ENCODE data around the gene NLGN1. TPM values are rescaled to one million over a fixed set of nuclear protein-coding genes. Genes with fewer than 3 reads are reported as not detected.
"Not testable (repeated sequence)": the region's sequence is repeated elsewhere in the genome, so short reads cannot be mapped to it uniquely, and the experiment has no call there.

The NLGN1 gene
- total and polyA plus RNA-seq, 2 experiments from 2014 or later = 5.1 to 11.2 TPM

DNA sequence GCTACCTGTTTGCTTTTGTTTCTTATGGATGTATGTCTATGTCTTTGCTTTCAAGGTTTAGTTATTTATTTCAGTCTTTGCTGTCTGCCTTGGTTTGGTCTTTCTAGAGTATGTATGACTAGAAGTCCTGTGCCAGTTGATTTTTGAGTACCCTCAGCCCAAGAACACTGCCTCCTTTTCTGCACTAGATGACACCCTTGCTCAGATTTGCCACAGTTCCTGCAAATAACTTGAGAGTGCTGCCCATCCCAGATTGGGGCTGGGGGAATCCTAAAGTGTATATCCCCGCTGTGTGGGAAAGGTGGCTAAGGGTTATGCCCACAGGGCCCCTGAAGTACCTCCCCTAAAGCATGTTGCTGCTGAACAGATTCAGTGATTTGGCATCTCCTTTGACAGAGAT, 32.0 kb downstream of the NLGN1 start:
- Histone ChIP-seq H4K20me1 (ENCODE audit: insufficient read depth, poor library complexity, severe bottlenecking) (no peaks in the 10 kb centered on the region), H3K27ac (no peak overlapping the region), H3K79me2 (no peaks in the 10 kb centered on the region), H3K36me3 (replicated peaks; ENCODE audit: insufficient read depth, low read depth) (no peaks in the 10 kb centered on the region), H3K4me1 (ENCODE audit: insufficient read depth) (no peaks in the 10 kb centered on the region), H2AFZ (no peak overlapping the region), H3K9me2 (replicated peaks; ENCODE audit: insufficient read depth) (no peaks in the 10 kb centered on the region), H3K27me3 (no peaks in the 10 kb centered on the region), H3K4me2 (no peak overlapping the region), H3K4me3 (no peak overlapping the region), H3K9me3 (ENCODE audit: low read depth) (peaks cover 19% of the 10 kb centered on the region)
- 86% methylated on average over 1 of the region's 1 CpG for WGBS (ENCODE audit: low lambda C conversion rate, missing lambda C conversion rate)
- DNase-seq (ENCODE audit: low spot score) = no peak
- TF ChIP-seq EZH2phosphoT487 (IDR thresholded peaks at IDR 0.05; ENCODE audit: low read depth, severe bottlenecking, unreplicated experiment) (no peak), EZH2 (IDR thresholded peaks at IDR 0.05; ENCODE audit: borderline replicate concordance) (no peak)
- TF ChIP-seq, protein P1, sequence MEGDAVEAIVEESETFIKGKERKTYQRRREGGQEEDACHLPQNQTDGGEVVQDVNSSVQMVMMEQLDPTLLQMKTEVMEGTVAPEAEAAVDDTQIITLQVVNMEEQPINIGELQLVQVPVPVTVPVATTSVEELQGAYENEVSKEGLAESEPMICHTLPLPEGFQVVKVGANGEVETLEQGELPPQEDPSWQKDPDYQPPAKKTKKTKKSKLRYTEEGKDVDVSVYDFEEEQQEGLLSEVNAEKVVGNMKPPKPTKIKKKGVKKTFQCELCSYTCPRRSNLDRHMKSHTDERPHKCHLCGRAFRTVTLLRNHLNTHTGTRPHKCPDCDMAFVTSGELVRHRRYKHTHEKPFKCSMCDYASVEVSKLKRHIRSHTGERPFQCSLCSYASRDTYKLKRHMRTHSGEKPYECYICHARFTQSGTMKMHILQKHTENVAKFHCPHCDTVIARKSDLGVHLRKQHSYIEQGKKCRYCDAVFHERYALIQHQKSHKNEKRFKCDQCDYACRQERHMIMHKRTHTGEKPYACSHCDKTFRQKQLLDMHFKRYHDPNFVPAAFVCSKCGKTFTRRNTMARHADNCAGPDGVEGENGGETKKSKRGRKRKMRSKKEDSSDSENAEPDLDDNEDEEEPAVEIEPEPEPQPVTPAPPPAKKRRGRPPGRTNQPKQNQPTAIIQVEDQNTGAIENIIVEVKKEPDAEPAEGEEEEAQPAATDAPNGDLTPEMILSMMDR (IDR thresholded peaks at IDR 0.05; ENCODE audit: poor library complexity) = no peak

DNA sequence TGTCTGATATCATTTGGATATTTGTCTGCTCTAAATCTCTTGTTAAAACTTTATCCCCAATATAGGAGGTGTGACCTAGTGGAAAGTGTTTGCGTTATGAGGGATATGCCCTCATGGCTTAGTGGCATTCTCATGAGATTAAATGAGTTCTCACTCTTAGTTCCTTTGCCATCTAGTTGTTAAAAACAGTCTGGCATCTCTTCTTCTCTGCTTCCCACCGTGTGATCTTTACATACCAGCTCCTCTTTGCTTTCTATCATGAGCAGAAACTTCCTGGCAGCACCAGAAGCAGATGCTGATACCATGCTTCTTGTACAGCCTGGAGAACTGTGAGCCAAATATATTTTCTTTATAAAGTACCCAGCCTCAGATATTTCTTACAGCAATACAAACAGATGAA, 33.0 kb downstream of the NLGN1 start:
- 65% methylated on average over 2 of the region's 2 CpGs for WGBS (ENCODE audit: low lambda C conversion rate, missing lambda C conversion rate)
- Histone ChIP-seq H3K4me2 (no peak overlapping the region), H3K9me2 (replicated peaks; ENCODE audit: insufficient read depth) (no peaks in the 10 kb centered on the region), H3K27me3 (no peaks in the 10 kb centered on the region), H3K79me2 (no peaks in the 10 kb centered on the region), H4K20me1 (ENCODE audit: insufficient read depth, poor library complexity, severe bottlenecking) (no peaks in the 10 kb centered on the region), H3K27ac (no peak overlapping the region), H3K4me1 (ENCODE audit: insufficient read depth) (no peaks in the 10 kb centered on the region), H3K9me3 (ENCODE audit: low read depth) (peaks cover 19% of the 10 kb centered on the region), H2AFZ (no peak overlapping the region), H3K36me3 (replicated peaks; ENCODE audit: insufficient read depth, low read depth) (no peaks in the 10 kb centered on the region), H3K4me3 (no peak overlapping the region)
- DNase-seq (ENCODE audit: low spot score) = no peak
- TF ChIP-seq EZH2 (IDR thresholded peaks at IDR 0.05; ENCODE audit: borderline replicate concordance) = no peak
- TF ChIP-seq, protein P1 (IDR thresholded peaks at IDR 0.05; ENCODE audit: poor library complexity) = no peak
- TF ChIP-seq EZH2phosphoT487 (IDR thresholded peaks at IDR 0.05; ENCODE audit: low read depth, severe bottlenecking, unreplicated experiment) = no peak

DNA sequence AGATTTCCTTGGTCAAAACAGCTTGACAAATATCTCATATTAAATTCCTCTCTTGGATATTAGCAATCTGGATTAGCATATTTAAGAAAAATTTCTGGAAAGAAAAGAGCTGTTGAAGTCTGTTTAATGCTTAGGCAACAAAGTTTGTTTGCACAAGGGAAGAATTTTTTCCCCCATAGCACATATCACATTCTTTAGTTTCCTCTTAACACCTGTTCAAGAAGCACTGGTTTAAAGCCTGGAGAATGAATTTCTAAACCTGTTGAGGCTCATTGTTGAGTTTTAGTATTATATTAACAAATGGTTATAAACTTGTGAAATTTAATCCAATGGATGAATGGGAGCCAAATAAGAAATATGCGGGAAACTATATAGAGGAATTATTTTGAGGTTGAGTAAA, 41.5 kb downstream of the NLGN1 start:
- H4K20me1 ChIP-seq (ENCODE audit: insufficient read depth, poor library complexity, severe bottlenecking) = no peaks in the 10 kb centered on the region
- WGBS (ENCODE audit: low lambda C conversion rate, missing lambda C conversion rate) = 87% methylated on average over 1 of the region's 1 CpG
- H3K4me1 ChIP-seq (ENCODE audit: insufficient read depth) = no peaks in the 10 kb centered on the region
- H3K36me3 ChIP-seq (replicated peaks; ENCODE audit: insufficient read depth, low read depth) = no peaks in the 10 kb centered on the region
- no peak overlapping the region for H3K4me2 ChIP-seq
- no peaks in the 10 kb centered on the region for H3K9me3 ChIP-seq (ENCODE audit: low read depth)
- H3K27ac ChIP-seq = no peak overlapping the region
- TF ChIP-seq, protein P1 (IDR thresholded peaks at IDR 0.05; ENCODE audit: poor library complexity) = no peak
- no peak for TF ChIP-seq EZH2phosphoT487 (IDR thresholded peaks at IDR 0.05; ENCODE audit: low read depth, severe bottlenecking, unreplicated experiment)
- no peak for TF ChIP-seq EZH2 (IDR thresholded peaks at IDR 0.05; ENCODE audit: borderline replicate concordance)
- H3K79me2 ChIP-seq = no peaks in the 10 kb centered on the region
- no peak overlapping the region for H2AFZ ChIP-seq
- no peaks in the 10 kb centered on the region for H3K27me3 ChIP-seq
- H3K9me2 ChIP-seq (replicated peaks; ENCODE audit: insufficient read depth) = no peaks in the 10 kb centered on the region
- no peak for DNase-seq (ENCODE audit: low spot score)
- H3K4me3 ChIP-seq = no peak overlapping the region

DNA sequence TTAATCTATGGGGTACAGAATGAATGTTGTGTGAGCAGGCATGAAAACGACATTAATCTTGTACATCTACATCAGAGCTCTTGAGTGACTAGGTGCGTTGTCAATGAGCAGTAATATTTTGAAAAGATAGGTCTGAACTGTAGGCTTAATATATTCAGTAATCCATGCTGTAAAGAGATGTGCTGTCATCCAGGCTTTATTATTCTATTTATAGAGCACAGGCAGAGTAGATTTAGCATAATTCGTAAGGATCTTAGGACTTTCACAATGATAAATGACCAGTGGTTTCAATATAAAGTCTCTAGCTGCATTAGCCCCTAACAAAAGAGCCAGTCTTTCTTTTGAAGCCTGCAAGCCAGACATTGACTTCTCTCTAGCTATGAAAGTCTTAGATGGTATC, 43.0 kb downstream of the NLGN1 start:
- H3K9me2 ChIP-seq (replicated peaks; ENCODE audit: insufficient read depth) = no peaks in the 10 kb centered on the region
- no peak for DNase-seq (ENCODE audit: low spot score)
- H3K27ac ChIP-seq = no peak overlapping the region
- no peaks in the 10 kb centered on the region for H3K79me2 ChIP-seq
- H3K9me3 ChIP-seq (ENCODE audit: low read depth) = no peaks in the 10 kb centered on the region
- no peak overlapping the region for H3K4me2 ChIP-seq
- WGBS (ENCODE audit: low lambda C conversion rate, missing lambda C conversion rate) = 82% methylated on average over 3 of the region's 3 CpGs
- no peaks in the 10 kb centered on the region for H3K36me3 ChIP-seq (replicated peaks; ENCODE audit: insufficient read depth, low read depth)
- no peak for TF ChIP-seq EZH2 (IDR thresholded peaks at IDR 0.05; ENCODE audit: borderline replicate concordance)
- no peak for TF ChIP-seq EZH2phosphoT487 (IDR thresholded peaks at IDR 0.05; ENCODE audit: low read depth, severe bottlenecking, unreplicated experiment)
- H3K4me1 ChIP-seq (ENCODE audit: insufficient read depth) = no peaks in the 10 kb centered on the region
- no peak overlapping the region for H3K4me3 ChIP-seq
- no peaks in the 10 kb centered on the region for H4K20me1 ChIP-seq (ENCODE audit: insufficient read depth, poor library complexity, severe bottlenecking)
- H3K27me3 ChIP-seq = no peaks in the 10 kb centered on the region
- H2AFZ ChIP-seq = no peak overlapping the region

DNA sequence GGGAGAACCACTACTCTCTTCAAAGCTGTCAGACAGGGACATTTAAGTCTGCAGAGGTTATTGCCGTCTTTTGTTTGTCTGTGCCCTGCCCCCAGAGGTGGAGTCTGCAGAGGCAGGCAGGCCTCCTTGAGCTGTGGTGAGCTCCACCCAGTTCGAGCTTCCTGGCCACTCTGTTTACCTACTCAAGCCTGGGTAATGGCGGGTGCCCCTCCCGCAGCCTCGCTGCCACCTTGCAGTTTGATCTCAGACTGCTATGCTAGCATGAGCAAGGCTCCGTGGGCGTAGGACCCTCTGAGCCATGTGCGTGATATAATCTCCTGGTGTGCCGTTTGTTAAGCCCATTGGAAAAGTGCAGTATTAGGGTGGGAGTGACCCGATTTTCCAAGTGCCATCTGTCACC, 54.0 kb downstream of the NLGN1 start:
- not testable (repeated sequence) for H3K9me3 ChIP-seq (ENCODE audit: low read depth); H3K27ac ChIP-seq; H3K4me2 ChIP-seq; H3K4me1 ChIP-seq (ENCODE audit: insufficient read depth); H3K9me2 ChIP-seq (replicated peaks; ENCODE audit: insufficient read depth); H4K20me1 ChIP-seq (ENCODE audit: insufficient read depth, poor library complexity, severe bottlenecking); H3K79me2 ChIP-seq; H3K27me3 ChIP-seq; H3K36me3 ChIP-seq (replicated peaks; ENCODE audit: insufficient read depth, low read depth); H2AFZ ChIP-seq; H3K4me3 ChIP-seq; DNase-seq (ENCODE audit: low spot score)
- WGBS (ENCODE audit: low lambda C conversion rate, missing lambda C conversion rate) = 95% methylated on average over 10 of the region's 10 CpGs

All from hepatocyte (in vitro differentiated cells).